ENCODE results near the gene CEP152.

GRCh38 chr15:48719668-48720067 lies 91.2 kb downstream of the CEP152 start:
- TF ChIP-seq CTCF (IDR thresholded peaks at IDR 0.05) (no peak), POLR2A (IDR thresholded peaks at IDR 0.05) (no peak)

Data from tibial nerve (tissue), 3 donors.